Calu3 (cell line): Measurements from ENCODE around the gene MAF. TPM values are rescaled to one million over a fixed set of nuclear protein-coding genes. Genes with fewer than 3 reads are reported as not detected.

Experiments used
- BruUV-seq: library from RNA; stranded (reverse); fragments of 400-500 nt; replicated peaks from 2 replicates; lab custom pipeline; 2021; lab: Mats Ljungman, UMichigan
- CTCF ChIA-PET: fragments of 300-600 bp; sonication (Branson Sonifier 250); formaldehyde crosslinking; loops from one replicate; lab custom pipeline; 2022; ENCODE audit warnings: antibody characterized with exemption; lab: Charles Lee
- DNase-seq: peaks from one replicate; pipeline ENCODE4 v3.0.0; 2022
- H3K27ac Mint-ChIP-seq: one replicate; pipeline ENCODE4 v1.8.0; 2022; ENCODE audit warnings: mixed read lengths; ENCODE audit not compliant: unreplicated experiment
- H3K27me3 Mint-ChIP-seq: one replicate; pipeline ENCODE4 v1.8.0; 2022; ENCODE audit warnings: mixed read lengths; ENCODE audit not compliant: unreplicated experiment
- H3K36me3 Mint-ChIP-seq: one replicate; pipeline ENCODE4 v1.8.0; 2022; ENCODE audit warnings: mild to moderate bottlenecking, moderate library complexity, mixed read lengths; ENCODE audit not compliant: insufficient read depth, unreplicated experiment
- H3K4me1 Mint-ChIP-seq: one replicate; pipeline ENCODE4 v1.8.0; 2022; ENCODE audit warnings: mild to moderate bottlenecking, low read depth, mixed read lengths; ENCODE audit not compliant: unreplicated experiment
- H3K4me3 Mint-ChIP-seq: one replicate; pipeline ENCODE4 v1.8.0; 2022; ENCODE audit warnings: mild to moderate bottlenecking, low read depth, moderate library complexity, mixed read lengths; ENCODE audit not compliant: unreplicated experiment
- H3K9me3 Mint-ChIP-seq: one replicate; pipeline ENCODE4 v1.8.0; 2022; ENCODE audit warnings: low read depth, mixed read lengths; ENCODE audit not compliant: unreplicated experiment
- intact Hi-C: fragments of 100-400 bp; cut with micrococcal nuclease; formaldehyde crosslinking; loops from one replicate; pipeline ENCODE4 v1.10.0; 2022; ENCODE audit not compliant: unreplicated experiment
- total RNA-seq: library from RNA; stranded (reverse); gene quantifications from 2 replicates; pipeline ENCODE4 v1.2.3, GENCODE V29; 2022
- TF ChIP-seq, protein P1 (sequence below): fragments of 200-600 bp; IDR thresholded peaks from one replicate; pipeline ENCODE4 v1.8.0; 2022; ENCODE audit warnings: antibody characterized with exemption; ENCODE audit not compliant: unreplicated experiment

The MAF gene
- total RNA-seq, 1 experiment from 2014 or later = 0.97 TPM

DNA sequence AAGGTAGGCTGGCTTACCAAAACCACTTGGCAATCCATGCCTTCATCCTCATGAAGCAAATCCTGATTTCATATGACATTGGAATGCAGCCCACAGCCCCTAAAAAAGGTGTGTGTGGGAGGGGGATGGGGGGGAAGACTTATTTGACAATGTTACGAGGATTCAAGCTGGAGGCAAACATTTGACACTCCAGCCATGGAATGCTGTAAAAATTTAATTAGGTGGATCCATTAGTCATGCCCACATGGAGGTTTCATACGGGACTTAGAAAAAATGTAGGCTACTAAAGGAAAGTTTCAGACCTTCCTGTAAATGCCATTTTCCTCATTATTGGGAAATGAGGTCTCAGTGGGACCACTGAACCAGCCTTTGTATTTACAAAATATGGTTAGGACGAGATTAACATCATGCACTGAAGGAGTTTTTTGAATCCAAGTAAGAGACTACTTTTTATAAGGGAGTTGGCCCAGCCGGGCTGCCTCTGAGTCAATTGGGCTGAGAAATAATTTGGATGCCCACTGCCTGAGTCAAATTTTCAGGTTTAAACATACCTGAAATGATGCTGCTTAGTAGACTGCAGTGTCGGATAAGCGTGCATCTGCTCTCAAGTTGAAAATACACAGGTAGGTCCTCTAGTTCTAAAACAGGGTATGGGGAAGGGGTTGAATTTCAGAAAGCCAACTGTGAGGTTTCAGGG lies 44.6 kb upstream of the MAF start:
- no TSS peak for BruUV-seq
- Mint-ChIP-seq H3K4me1 (peaks cover 50% of the 10 kb centered on the region), H3K27ac (no peak overlapping the region), H3K9me3 (peaks cover 3% of the 10 kb centered on the region), H3K36me3 (peaks cover 2% of the 10 kb centered on the region), H3K4me3 (no peak overlapping the region), H3K27me3 (no peaks in the 10 kb centered on the region)
- CTCF ChIA-PET = no interaction called here
- TF ChIP-seq, protein P1, sequence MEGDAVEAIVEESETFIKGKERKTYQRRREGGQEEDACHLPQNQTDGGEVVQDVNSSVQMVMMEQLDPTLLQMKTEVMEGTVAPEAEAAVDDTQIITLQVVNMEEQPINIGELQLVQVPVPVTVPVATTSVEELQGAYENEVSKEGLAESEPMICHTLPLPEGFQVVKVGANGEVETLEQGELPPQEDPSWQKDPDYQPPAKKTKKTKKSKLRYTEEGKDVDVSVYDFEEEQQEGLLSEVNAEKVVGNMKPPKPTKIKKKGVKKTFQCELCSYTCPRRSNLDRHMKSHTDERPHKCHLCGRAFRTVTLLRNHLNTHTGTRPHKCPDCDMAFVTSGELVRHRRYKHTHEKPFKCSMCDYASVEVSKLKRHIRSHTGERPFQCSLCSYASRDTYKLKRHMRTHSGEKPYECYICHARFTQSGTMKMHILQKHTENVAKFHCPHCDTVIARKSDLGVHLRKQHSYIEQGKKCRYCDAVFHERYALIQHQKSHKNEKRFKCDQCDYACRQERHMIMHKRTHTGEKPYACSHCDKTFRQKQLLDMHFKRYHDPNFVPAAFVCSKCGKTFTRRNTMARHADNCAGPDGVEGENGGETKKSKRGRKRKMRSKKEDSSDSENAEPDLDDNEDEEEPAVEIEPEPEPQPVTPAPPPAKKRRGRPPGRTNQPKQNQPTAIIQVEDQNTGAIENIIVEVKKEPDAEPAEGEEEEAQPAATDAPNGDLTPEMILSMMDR = no peak
- intact Hi-C loops = loop anchor here (5.0 kb wide), 1 partner anchor 43 kb away; the partner anchor contains the start of gene MAF
- DNase-seq = no peak

DNA sequence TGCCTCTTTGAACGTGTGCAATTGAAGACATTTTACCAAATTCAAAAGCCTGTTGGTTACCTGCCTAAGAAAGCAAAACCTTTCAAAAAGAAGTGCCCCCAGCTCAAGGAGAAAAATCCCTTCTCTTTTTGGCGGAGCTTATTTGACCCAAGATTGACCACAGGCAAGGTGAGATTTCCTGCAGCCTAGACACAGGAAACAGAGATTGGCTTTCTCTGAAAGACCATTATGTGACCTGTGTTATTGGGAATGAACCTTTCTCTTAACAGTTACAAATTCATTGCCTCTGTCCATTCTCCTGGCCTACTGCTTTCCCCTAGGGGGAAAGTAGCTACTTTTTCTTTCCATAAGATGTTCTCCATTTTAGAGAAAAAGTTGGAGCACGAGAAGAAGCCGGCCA lies 42.1 kb upstream of the MAF start:
- no peak overlapping the region for H3K27ac Mint-ChIP-seq
- intact Hi-C loops = loop anchor here (5.0 kb wide), 1 partner anchor 40 kb away; the partner anchor contains the start of gene MAF

DNA sequence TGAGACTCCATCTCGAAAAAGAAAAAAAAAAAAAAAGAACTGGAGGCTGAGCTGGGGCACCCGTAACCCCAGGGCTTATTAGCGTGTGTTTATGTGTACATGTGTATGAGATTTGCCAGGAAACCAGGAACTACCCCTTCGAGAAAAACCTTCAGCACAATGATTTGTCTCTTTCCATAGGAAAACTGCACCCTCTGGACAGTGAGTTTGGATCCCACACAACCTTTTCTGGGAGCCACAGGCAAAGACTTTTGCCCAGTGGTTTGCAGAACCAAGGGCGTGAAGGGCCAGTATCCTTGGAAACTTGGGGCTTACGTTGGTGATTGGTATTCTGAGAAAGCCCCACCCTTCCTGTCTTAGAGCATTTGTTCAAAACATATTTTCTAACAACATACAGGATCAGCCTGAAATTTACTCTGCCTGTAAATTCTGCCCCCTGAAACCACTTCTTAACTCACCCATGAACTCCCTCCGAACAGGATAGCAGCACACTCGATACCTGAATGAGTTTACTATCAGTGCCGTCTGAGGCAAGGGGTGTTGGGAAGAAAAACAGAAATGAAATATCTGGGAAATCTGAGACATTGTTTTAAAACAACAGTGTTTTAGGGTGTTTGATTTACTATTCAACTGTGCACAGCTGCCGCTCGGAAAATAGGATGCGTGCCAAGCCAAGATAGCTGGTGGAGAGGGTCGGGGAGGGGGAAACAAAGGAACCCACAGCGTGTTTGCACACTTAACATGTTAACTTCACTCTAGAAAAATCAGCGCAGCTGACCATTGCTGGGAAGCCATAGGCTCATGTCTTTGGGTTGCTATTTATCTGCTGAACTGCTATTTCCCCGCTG lies 40.2 kb upstream of the MAF start:
- Mint-ChIP-seq H3K4me3 (peak overlapping the region; percentile 52), H3K4me1 (peaks cover 53% of the 10 kb centered on the region), H3K27ac (peak overlapping the region; percentile 97), H3K9me3 (peaks cover 3% of the 10 kb centered on the region), H3K36me3 (peaks cover 7% of the 10 kb centered on the region), H3K27me3 (no peaks in the 10 kb centered on the region)
- CTCF ChIA-PET = interaction anchor here (0.6 to 1.9 kb wide), 10 partner anchors 9 to 1550 kb away, joined by 3 to 28 read pairs (median 4); partner anchors contain the start of gene MAF
- TF ChIP-seq, protein P1 = no peak
- BruUV-seq = TSS peak; percentile 100
- no peak for DNase-seq
- intact Hi-C loops = loop anchor here (1.0 to 5.0 kb wide), 3 partner anchors 11 to 38 kb away; partner anchors contain the start of gene MAF

More for the DNA sequence above, 42.1 kb upstream of the MAF start:
- TF ChIP-seq, protein P1 = no peak
- no TSS peak for BruUV-seq
- no peak overlapping the region for H3K4me3 Mint-ChIP-seq
- DNase-seq = no peak
- peaks cover 3% of the 10 kb centered on the region for H3K9me3 Mint-ChIP-seq
- peaks cover 7% of the 10 kb centered on the region for H3K36me3 Mint-ChIP-seq
- CTCF ChIA-PET = no interaction called here
- peaks cover 57% of the 10 kb centered on the region for H3K4me1 Mint-ChIP-seq
- no peaks in the 10 kb centered on the region for H3K27me3 Mint-ChIP-seq

DNA sequence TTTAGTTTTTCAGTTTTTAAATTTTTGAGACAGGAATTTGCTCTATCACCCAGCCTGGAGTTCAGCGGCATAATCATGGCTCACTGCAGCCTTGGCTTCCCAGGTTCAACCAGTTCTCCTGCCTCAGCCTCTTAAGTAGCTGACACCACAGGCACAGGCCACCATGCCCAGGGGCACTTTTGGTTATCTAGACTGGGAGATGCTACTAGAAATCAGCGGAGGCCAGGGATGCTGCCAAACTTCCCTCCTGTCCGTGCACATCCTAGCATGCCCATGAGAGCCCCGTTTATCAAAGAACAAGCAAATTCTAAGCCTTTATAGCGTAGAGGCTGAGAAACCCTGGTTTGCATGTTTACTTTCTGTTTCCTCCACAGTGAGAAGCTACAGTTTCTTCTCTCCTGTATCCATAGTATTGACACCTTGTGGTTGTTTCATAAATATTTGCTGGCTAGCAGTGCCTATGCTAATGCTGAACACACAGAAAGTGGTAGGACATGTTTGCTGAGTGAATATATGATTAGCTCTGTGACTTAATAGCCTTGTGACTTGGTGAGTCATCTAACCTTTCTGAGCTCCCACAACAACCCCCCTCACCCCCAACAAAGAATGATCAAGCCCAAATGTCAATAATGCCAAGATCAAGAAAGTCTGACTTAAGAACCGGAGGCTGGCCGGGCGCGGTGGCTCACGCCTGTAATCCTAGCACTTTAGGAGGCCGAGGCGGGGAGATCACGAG lies 39.2 kb upstream of the MAF start:
- peak overlapping the region; percentile 52 for H3K4me3 Mint-ChIP-seq
- intact Hi-C loops = loop anchor here (1.0 to 5.0 kb wide), 3 partner anchors 12 to 37 kb away; partner anchors contain the start of gene MAF
- peaks cover 7% of the 10 kb centered on the region for H3K36me3 Mint-ChIP-seq
- H3K27me3 Mint-ChIP-seq = no peaks in the 10 kb centered on the region
- H3K4me1 Mint-ChIP-seq = peaks cover 43% of the 10 kb centered on the region
- BruUV-seq = no TSS peak
- peaks cover 3% of the 10 kb centered on the region for H3K9me3 Mint-ChIP-seq
- TF ChIP-seq, protein P1 = no peak
- DNase-seq = peak; percentile 84
- H3K27ac Mint-ChIP-seq = peak overlapping the region; percentile 97
- CTCF ChIA-PET = interaction anchor here (0.5 to 1.9 kb wide), 15 partner anchors 10 to 1549 kb away, joined by 3 to 28 read pairs (median 3); partner anchors contain the start of gene MAF
